ENCODE data around the gene NDNF.

Gene NDNF

GRCh38 chr4:121070696-121071639, 1.4 kb downstream of the NDNF start:
- DNase-seq = no peak

- DNase-seq = no peak
Measured at GRCh38 chr4:121070274-121070673, 2.1 kb downstream of the NDNF start.

- DNase-seq = no peak
Measured at GRCh38 chr4:121069430-121069829, 2.9 kb downstream of the NDNF start.

DNA sequence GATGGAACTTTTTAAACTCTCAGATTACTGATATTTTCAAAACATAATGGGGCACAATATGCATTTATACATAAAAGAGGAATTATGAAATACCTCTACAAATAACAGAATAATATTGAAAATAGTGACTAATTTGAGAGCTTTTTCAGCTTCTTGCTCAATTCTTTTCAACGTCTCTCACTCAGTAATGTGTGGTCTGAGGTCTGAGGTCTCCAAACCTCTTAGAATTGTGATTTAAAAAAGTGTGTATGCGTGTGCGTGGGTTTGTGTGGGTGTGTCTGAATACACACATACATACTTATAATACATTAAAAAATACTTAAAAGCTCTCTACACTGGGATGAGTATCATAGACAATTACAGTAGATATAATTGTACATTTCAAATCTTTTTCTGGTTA, 7.9 kb downstream of the NDNF start:
- DNase-seq = no peak

DNA sequence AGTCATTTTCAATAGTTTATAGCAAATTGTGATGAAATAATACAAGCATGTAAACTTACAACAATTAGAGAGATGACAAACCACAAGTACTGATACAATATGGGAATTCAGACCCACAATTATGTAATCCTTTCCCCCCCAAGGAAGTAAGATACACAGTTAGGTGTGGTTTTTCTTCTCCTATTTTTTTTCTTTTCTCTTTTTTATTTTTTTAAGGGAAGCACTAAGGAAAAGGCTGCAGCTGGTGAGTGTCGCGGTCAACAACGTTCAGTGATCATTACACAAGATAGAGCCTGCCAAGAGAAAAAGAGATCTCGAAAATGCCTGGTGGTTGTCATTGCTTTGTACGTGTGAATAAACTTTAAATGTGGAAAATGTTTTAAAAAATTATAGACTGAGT, 9.8 kb downstream of the NDNF start:
- no peak for DNase-seq

DNA sequence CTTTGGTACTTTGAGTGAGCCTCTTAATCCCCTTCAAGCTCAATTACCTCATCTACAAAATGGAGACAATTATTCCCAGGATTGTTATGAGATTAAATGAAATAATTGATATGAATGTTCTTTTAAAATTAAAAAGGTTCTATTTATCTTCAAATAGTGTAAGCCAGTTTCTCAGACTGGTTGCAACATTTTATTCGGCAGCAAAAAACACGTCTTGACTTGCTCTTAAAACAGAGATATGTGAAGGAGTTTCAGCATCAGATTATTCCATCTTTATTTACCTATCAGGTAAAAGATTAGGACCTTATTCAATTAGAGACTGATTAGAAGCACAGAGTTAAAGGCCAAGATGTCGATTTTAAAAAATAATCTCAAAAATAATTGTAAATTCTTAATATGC, 10.5 kb downstream of the NDNF start:
- DNase-seq = no peak

DNA sequence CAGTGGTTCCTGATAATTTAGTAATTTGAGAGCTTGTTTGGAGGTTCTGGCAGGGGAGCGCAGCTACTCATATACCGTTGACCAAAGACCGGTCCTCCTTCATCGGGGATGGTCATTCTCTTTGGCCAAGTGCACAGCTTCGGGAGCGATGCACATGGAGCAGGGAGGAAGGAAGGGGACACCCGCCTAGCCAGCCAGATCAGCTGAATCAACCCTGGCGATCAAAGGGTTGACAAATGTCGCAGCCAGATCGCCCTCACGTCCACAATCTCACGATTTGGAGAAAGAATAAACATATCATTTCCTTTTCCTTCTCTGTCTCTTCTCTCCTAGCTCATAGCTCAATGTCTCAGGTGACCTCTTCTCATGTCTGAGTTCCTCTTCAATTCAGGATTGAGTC, 11.1 kb downstream of the NDNF start:
- DNase-seq = no peak

GRCh38 chr4:121057466-121057922, 14.8 kb downstream of the NDNF start:
- DNase-seq = no peak

GRCh38 chr4:121056066-121056465, 16.3 kb downstream of the NDNF start:
- no peak for DNase-seq

DNA sequence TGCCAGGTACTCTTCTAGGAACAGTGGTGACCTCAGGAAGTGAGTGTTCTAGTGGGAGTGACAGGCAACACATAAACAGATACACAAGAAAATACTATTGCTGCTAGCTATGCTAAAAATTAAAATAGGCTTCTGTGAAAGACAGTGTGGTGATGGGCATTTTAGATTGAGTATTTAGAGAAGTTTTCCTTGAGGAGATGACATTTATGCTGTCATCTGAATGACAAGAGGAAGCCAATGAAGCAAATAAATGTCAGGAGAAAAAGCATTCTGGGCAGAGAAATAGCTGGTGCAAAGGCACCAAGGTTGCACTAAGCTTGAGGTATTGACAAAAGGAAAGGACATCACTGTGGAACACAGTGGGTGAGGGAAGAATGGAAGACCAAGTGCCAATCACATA, 18.0 kb downstream of the NDNF start:
- DNase-seq = no peak

DNA sequence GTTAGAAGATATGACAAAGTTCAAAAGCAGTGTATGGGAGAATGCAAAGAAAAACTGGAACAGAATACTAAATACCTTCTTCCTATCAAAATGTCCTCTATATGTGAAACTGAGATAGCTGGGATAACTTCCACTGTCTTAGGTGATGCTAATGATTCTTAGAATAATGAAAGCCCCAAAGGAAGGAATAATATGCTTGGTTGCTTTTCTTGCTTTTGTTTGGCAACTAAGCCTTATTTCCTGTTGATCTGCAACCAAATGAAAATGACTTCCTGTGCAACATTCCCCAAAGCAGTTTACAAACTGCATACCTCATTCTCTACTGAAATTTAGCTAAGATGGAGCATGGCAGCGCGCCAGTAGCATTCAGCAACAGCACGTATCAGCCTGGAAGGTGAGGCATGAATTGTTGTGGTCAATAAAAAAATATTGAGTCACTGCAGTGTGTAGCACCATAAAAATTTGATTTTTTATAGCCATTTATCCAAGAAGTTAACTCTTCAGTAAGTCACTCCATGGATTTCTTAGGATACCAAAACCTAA, 18.7 kb downstream of the NDNF start:
- DNase-seq = no peak

DNA sequence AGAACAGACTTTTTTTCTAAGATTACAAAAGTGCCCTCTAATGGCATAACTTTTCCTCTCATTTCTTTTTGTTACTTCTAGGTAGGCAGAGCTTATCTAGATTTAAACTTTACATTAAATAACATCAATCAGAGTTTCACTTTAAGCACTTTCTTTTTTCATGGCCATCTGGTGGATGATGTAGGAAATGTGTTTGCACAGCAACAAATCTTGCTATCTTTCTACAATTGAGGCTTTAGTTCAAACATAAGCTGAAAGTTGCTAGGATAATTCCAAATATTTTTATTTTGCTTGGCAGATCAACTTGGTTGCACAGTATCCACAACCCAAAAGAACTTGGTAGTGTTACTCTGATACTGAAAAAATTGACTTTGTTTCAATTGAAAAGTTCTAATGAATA, 22.0 kb downstream of the NDNF start:
- no peak for DNase-seq

- no peak for DNase-seq
Measured at GRCh38 chr4:121049072-121049599, 23.2 kb downstream of the NDNF start.

- DNase-seq = no peak
Measured at GRCh38 chr4:121048165-121048564, 24.2 kb downstream of the NDNF start.

DNA sequence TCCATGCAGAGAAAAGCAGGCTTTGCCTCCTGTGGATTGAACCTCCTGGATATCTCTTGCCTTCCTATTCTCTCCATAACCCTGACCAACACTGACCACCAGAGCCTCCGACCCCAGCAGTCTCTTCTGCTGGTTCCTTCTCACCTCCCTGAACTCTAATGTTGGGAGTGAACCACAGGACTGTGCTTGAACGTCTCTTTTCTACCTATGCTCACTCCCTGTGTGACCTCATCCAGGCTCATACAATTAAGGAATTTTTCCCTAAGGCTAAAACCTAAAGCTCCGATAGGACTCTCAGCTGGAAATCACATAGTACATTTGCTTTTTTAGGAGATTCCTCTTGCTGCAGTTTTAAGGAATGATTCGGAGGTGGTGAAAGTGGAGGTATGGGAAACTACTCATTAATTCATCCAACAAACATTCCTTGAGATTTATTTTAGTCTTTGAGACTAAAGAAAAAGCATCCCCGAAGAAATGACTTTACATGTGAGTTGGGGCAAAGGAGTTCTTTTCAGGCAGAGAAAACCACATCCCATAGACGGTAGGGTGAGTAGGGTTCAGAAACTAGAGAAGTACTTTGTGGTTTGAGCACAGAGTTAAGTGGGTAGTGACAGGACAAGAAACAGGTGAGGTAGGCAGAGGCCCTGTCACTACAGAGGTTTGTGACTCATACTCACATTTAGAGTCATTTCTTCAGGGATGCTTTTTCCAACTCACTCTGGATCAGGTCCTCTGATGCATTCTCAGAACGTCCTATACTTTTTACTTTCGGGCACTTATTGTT, 30.8 kb downstream of the NDNF start:
- no peak for DNase-seq

GRCh38 chr4:121034017-121034416, 38.3 kb downstream of the NDNF start:
- no peak for DNase-seq

DNA sequence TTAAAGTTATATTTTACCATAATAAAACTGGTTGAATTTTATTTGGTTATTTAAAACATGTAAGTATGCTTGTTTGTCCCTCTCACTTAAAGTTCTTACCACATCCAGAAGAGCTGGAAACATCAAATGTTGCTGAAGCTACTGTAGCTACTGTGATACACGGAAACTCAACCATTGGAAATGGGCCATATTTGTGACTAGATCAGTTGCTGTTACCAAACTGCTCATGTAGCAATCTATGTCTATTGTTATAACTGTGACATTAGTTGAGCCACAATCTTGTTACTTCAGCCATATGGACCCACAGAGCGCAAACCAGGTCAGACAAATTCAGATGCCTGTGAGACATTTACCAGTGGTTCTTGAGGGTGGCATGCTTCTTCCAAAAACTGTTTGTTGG, 41.6 kb downstream of the NDNF start:
- no peak for DNase-seq

- DNase-seq = no peak
Measured at GRCh38 chr4:121030131-121030530, 42.2 kb downstream of the NDNF start.

DNA sequence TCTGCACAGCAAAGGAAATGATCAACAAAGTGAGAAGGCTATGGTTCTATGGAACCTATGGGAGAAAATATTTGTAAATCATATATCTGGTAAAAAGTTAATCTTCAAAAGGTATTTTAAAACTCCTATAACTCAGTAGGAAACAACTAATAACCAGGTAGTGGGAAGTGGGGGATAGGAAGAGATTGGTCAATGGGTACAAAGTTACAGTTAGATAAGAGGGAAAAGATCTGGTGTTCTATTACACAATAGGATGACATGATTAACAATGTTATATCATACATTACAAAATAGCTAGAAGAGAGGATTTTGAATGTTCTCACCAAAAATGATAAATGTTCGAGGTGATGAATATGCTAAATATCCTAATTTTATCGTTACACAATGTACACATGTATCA, 46.3 kb downstream of the NDNF start:
- DNase-seq = no peak

- no peak for DNase-seq
Measured at GRCh38 chr4:121025540-121025939, 46.8 kb downstream of the NDNF start.

GRCh38 chr4:121018543-121018942, 53.8 kb downstream of the NDNF start:
- DNase-seq = no peak

DNA sequence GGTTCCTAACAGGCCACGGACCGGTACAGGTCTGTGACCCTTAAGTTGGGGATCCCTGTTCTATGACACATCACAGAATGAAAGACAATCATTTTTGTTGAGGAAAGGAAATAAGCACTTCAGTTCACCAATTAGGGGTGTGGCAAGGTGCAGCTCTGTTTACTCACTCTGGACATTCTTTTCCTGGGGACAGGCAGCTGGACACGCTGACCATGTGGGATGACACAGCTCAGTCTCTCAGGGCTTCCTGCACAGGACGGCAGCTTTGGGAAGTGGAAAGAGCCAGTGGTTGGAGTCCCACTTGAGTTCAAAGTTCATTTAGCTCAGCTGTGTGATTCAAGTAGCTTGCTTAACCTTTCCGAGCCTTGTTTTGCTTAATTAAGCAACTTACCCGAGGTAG, 55.7 kb downstream of the NDNF start:
- peak; percentile 8 for DNase-seq

GRCh38 chr4:121015421-121015820, 56.9 kb downstream of the NDNF start:
- DNase-seq = no peak

GRCh38 chr4:121014544-121014943, 57.8 kb downstream of the NDNF start:
- DNase-seq = no peak
